ENCODE data around the gene SLC4A7. TPM values are rescaled to one million over a fixed set of nuclear protein-coding genes. Genes with fewer than 3 reads are reported as not detected.
A peak's percentile ranks its signal among the peaks of the same experiment; 100 is the strongest.
"Not testable (repeated sequence)": the region's sequence is repeated elsewhere in the genome, so short reads cannot be mapped to it uniquely, and the experiment has no call there.

SLC4A7 gene
- 11.0 TPM for total RNA-seq

DNA sequence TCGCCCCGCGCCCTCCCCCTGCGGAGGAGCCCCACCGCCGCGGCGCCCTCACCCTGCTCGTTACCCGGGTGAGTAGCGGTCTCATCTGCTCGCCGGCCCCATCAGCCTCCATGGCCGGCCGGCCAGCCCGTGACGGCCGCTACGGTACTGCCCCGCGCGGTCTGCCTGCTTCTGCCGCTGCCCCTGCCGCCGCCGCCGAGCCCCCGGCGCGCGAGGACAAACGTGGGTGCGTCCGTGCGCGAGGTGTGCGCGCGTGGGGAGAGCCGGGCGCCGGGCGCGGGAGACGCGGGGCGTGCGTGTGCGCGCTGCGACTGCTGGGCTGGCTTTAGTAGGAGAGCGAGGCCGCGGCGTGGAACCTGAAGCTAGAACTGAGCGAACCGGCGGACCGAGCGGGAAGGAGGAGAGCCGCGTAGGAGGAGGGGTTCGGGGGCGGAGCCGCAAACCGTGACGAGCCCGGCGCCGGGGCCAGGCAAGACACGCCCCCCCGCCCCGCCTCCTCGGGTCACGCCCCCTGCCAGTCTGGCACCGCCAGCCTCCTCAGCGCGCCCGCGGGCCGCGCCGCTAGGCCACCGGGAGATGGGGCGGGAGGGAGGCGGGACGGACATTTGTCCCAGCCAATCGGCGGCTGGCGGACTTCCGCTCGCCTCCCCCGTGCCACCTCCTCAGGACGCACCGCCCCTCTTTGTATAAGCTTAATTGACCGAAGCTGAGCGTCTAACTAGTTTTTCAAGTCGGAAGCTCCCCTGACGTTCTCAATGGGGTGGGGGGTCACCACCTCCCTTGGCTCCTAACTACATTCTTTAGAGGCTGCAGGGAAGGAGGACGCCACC is at the start of gene SLC4A7:
Gene SLC4A7 (minus strand): TSS at position 370 of the 830 bp plus-strand sequence. CDS start 258 bp downstream, at position 112.
- Histone ChIP-seq H3K36me3 (no peaks in the 10 kb centered on the region), H3K4me3 (peak within 1 kb of the TSS; percentile 71 to 92), H3K4me1 (peaks cover 3 to 19% of the 10 kb centered on the region in 2 donors), H3K27me3 (no peaks in the 10 kb centered on the region), H3K9me3 (no peaks in the 10 kb centered on the region), H3K27ac (peak within 1 kb of the TSS; percentile 92 to 99)
- intact Hi-C loops (cut with DNase I): loop anchor here (1.0 to 5.0 kb wide), 6 partner anchors 19 to 197 kb away; no protein-coding TSS in a partner anchor
- peak; percentile 88 to 98 for DNase-seq (ENCODE audit: low spot score in 2 of 2)
- TF ChIP-seq, protein P1, sequence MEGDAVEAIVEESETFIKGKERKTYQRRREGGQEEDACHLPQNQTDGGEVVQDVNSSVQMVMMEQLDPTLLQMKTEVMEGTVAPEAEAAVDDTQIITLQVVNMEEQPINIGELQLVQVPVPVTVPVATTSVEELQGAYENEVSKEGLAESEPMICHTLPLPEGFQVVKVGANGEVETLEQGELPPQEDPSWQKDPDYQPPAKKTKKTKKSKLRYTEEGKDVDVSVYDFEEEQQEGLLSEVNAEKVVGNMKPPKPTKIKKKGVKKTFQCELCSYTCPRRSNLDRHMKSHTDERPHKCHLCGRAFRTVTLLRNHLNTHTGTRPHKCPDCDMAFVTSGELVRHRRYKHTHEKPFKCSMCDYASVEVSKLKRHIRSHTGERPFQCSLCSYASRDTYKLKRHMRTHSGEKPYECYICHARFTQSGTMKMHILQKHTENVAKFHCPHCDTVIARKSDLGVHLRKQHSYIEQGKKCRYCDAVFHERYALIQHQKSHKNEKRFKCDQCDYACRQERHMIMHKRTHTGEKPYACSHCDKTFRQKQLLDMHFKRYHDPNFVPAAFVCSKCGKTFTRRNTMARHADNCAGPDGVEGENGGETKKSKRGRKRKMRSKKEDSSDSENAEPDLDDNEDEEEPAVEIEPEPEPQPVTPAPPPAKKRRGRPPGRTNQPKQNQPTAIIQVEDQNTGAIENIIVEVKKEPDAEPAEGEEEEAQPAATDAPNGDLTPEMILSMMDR (IDR thresholded peaks at IDR 0.05): no peak

DNA sequence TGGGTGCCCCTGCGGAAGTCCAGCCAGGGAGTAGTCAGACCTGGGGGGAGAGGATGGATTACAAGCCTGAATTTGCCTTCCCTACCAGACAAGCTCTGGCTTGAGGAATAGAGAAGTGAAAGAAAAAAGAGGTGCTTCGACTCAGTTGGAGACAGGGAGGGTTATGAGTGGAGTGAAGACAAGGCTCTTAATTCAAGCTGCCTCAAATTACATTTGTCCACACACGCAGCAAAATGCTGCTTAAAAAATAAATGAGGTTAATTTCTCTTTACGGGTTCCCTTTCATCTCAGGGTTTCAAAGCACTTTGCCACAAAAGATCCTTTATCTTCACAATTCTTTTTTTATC is 49.0 kb upstream of the SLC4A7 start:
- DNase-seq (ENCODE audit: low spot score in 2 of 2): no peak
- TF ChIP-seq, protein P1 (IDR thresholded peaks at IDR 0.05): no peak
- Histone ChIP-seq H3K36me3 (no peaks in the 10 kb centered on the region), H3K4me3 (no peak overlapping the region), H3K4me1 (peaks cover 0 to 26% of the 10 kb centered on the region in 2 donors), H3K9me3 (no peaks in the 10 kb centered on the region), H3K27ac (peak overlapping the region; percentile 72 to 83), H3K27me3 (no peaks in the 10 kb centered on the region)
- intact Hi-C loops (cut with DNase I): loop anchor here (2.0 to 5.0 kb wide), 2 partner anchors 48 to 144 kb away; partner anchors contain the start of gene SLC4A7

DNA sequence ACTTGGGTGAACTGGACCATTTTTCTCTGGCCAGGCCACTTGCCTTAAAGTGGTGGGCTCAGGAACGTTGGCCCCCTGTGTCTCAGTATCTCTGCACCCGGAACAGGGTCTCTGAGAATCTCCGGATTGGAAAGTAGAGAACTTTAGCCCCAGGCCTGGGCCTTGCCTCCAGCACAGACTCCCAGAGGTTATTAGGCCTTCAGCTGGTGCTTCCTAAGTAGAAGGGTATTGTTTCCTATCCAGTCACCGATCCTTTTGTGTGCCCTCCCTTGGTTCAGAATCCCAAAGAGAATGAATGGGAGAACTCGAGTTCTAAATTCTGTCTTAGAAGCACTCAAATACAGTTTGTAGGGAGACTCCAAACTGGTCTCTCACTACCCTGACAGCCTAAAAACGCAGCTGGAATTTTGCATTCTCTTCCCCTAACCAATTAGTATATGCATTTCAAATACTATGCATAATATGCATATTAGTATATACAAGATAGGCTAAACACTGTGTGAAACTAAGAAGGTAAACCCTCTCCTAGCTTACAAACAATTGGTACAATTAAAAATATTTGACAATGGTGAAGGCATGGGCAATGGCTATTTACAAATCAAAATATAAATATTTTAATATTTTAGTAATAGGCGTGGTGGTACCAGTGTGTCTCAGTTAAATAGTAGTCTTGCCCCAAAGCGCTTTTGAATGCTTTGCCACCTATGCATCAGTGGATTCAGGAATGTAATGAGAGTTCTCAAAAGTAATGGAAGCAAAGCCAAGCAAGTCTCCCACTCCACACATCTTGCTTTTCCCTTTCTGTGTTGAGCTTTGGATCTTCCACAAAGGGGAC is 48.5 kb upstream of the SLC4A7 start:
- no peaks in the 10 kb centered on the region for H3K9me3 ChIP-seq
- no peak for DNase-seq (ENCODE audit: low spot score in 2 of 2)
- peaks cover 0 to 26% of the 10 kb centered on the region in 2 donors for H3K4me1 ChIP-seq
- peak overlapping the region; percentile 72 to 83 for H3K27ac ChIP-seq
- TF ChIP-seq, protein P1 (IDR thresholded peaks at IDR 0.05): no peak
- no peaks in the 10 kb centered on the region for H3K36me3 ChIP-seq
- H3K27me3 ChIP-seq: no peaks in the 10 kb centered on the region
- intact Hi-C loops (cut with DNase I): loop anchor here (2.0 to 5.0 kb wide), 2 partner anchors 48 to 145 kb away; partner anchors contain the start of gene SLC4A7
- no peak overlapping the region for H3K4me3 ChIP-seq

DNA sequence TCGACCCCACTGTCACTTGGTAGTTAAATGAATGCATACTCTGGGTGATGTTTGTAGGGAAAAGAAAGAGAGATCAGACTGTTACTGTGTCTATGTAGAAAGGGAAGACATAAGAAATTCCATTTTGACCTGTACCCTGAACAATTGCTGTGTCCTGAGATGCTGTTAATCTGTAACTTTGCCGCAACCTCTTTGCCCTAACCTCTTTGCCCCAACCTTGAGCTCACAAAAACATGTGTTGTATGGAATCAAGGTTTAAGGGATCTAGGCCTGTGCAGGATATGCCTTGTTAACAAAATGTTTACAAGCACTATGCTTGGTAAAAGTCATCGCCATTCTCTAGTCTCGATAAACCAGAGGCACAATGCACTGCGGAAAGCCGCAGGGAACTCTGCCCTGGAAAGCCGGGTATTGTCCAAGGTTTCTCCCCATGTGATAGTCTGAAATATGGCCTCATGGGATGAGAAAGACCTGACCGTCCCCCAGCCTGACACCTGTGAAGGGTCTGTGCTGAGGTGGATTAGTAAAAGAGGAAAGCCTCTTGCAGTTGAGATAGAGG is 47.1 kb upstream of the SLC4A7 start:
- not testable (repeated sequence) for H3K27ac ChIP-seq; H3K36me3 ChIP-seq; H3K9me3 ChIP-seq; H3K4me3 ChIP-seq; H3K27me3 ChIP-seq; DNase-seq (ENCODE audit: low spot score in 2 of 2)
- intact Hi-C loops (cut with DNase I): loop anchor here (5.0 kb wide), 1 partner anchor 146 kb away; no protein-coding TSS in a partner anchor
- peaks cover 0 to 25% of the 10 kb centered on the region in 2 donors for H3K4me1 ChIP-seq

DNA sequence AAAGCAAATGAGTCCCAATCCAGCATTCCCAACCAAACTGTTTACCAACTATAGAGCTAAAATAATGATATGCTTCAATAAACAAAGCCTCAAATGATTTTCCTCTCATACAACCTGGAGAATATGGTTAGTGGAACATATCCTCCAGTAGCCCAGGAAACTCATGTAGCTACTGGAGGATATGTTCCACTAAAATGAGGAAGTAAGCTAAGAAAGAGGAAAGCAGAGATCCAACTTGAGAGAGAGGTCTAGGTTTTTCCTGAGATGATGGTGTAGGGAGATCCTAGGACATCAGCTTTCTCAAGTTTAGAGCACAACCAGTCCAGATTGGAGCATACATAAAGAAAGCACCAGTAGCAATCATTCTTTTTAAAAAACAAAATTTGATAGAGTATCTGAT is 44.6 kb upstream of the SLC4A7 start:
- H3K4me3 ChIP-seq: no peak overlapping the region
- H3K36me3 ChIP-seq: no peaks in the 10 kb centered on the region
- no peaks in the 10 kb centered on the region for H3K9me3 ChIP-seq
- intact Hi-C loops (cut with DNase I): loop anchor here (10.0 kb wide), 1 partner anchor 816 kb away; the partner anchor contains the start of genes AZI2 and ZCWPW2
- H3K27me3 ChIP-seq: no peaks in the 10 kb centered on the region
- no peak overlapping the region for H3K27ac ChIP-seq
- TF ChIP-seq, protein P1 (IDR thresholded peaks at IDR 0.05): no peak
- DNase-seq (ENCODE audit: low spot score in 2 of 2): no peak
- peaks cover 3 to 24% of the 10 kb centered on the region in 2 donors for H3K4me1 ChIP-seq

All from ascending aorta (tissue), 2 donors.